Glomerular visceral epithelial cell (primary cell): ENCODE results near the gene PNMT.

Source experiments
- DNase-seq: peaks from one replicate; pipeline ENCODE4 v3.0.0-alpha.2; 2016; ENCODE audit errors: extremely low spot score

Gene PNMT

DNA sequence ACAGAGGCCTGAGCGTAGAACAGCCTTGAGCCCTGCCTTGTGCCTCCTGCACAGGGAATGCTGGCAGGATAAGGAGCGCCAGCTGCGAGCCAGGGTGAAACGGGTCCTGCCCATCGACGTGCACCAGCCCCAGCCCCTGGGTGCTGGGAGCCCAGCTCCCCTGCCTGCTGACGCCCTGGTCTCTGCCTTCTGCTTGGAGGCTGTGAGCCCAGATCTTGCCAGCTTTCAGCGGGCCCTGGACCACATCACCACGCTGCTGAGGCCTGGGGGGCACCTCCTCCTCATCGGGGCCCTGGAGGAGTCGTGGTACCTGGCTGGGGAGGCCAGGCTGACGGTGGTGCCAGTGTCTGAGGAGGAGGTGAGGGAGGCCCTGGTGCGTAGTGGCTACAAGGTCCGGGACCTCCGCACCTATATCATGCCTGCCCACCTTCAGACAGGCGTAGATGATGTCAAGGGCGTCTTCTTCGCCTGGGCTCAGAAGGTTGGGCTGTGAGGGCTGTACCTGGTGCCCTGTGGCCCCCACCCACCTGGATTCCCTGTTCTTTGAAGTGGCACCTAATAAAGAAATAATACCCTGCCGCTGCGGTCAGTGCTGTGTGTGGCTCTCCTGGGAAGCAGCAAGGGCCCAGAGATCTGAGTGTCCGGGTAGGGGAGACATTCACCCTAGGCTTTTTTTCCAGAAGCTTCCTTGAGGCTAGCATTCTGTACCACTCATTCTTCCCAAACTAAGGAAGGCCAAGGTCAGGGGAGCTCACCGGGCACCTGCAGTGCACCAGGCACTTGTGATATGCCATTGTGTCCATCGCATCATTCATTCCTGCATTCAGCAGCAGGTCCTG lies 1.9 kb downstream of the PNMT start:
- no peak for DNase-seq

- no peak for DNase-seq
These were observed 2.5 kb downstream of the PNMT start for GRCh38 chr17:39670746-39671145.

- no peak for DNase-seq
These were observed 3.6 kb downstream of the PNMT start for GRCh38 chr17:39671651-39672521.

DNA sequence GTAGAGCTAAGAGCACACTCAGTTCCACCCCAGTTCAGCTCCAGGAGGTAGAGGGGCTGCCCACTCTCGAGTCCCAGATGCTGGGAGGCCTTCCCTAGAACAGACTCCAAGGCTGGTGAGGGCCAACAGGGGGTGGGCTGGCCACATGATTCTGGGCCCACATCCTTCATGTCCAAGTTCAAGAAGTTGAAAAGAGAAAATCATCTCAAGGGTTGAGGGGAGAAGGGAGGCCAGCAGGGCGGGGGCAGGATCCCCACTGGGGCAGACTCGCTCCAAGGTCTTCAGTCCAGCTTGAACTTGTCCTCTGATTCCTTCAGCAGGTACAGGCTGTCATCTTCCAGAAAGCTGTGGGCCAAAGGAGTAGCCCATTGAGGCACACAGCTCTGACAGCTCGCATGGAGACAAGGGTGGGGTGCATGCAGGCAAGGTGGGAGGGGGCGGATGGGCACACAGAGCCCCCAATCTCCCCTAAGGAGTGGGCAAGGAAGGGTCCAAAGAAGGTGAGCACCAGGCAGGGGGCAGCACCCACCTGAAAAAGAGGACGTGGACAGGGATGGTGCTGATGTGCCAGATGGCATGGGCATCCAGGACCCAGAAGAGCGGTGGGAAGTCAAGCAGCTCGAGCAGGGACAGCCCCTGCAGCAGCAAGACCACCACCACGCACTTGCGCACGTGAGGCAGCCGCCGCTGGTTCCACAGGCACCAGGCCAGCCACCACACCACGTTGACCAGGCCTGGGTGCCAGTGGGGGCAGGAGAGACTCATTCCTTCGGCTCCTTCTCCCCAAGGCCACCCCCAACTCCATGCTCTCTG lies 4.5 kb downstream of the PNMT start:
- DNase-seq = no peak

DNA sequence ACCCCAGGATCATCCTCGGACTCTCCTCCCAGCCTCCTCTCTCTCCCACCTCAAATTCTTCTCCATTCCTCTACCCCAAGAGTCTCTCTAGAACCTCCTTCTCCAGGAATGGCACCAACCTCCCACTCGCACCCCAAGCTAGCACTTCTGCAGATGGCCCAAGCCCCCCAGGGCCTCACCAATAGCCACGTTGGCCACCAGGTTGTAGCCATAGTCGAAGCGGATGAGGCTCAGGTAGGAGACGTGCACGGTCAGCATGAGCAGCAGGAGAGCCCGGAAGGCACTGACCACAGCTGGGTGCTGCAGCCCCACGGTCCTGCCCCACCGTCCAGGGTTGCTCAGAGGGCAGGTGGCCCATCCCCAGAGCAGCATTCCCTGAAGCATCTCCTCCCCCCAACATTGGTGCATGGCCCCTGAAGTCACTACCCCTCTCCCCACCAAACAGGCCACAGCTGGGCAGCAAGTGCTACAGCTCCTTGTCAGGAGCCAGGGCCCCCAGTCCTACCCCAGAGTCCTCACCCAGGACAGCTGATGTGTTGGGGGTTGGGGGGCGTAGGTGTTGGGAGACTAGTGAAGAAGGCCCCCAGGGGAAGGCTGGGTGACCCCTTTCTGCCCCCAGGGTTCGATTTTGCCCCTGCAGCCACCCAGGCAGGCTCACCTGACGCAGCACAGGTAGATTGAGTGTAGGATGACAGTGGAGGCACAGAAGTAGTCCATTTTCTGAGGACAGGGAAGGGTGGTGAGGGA lies 5.3 kb downstream of the PNMT start:
- DNase-seq = no peak

- no peak for DNase-seq
These were observed 5.9 kb downstream of the PNMT start for GRCh38 chr17:39674179-39674578.

GRCh38 chr17:39674702-39675389 lies 6.6 kb downstream of the PNMT start:
- no peak for DNase-seq

GRCh38 chr17:39675390-39676082 lies 7.3 kb downstream of the PNMT start:
- DNase-seq = no peak

GRCh38 chr17:39676198-39676819 lies 8.1 kb downstream of the PNMT start:
- peak; percentile 39 for DNase-seq

DNA sequence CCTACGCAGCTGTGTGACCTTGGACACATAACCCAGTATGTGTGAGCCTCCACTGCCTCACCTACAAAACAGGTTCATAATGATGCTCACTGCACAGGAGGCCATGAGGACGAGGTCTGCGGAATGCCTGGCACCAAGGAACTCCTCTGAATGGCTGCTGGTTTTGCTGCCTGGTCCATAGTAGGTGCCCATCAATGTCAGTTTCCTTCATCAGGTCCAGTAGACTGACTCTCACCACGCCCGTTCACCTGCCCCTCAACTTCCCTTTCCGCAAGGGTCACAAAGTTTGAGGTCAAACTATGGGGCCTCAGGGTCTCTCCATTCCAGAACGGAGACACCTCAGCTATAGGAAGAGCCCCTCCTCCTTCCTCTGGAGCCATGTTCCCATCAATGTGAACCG lies 8.8 kb downstream of the PNMT start:
- no peak for DNase-seq

GRCh38 chr17:39677542-39678339 lies 9.5 kb downstream of the PNMT start:
- DNase-seq = no peak

DNA sequence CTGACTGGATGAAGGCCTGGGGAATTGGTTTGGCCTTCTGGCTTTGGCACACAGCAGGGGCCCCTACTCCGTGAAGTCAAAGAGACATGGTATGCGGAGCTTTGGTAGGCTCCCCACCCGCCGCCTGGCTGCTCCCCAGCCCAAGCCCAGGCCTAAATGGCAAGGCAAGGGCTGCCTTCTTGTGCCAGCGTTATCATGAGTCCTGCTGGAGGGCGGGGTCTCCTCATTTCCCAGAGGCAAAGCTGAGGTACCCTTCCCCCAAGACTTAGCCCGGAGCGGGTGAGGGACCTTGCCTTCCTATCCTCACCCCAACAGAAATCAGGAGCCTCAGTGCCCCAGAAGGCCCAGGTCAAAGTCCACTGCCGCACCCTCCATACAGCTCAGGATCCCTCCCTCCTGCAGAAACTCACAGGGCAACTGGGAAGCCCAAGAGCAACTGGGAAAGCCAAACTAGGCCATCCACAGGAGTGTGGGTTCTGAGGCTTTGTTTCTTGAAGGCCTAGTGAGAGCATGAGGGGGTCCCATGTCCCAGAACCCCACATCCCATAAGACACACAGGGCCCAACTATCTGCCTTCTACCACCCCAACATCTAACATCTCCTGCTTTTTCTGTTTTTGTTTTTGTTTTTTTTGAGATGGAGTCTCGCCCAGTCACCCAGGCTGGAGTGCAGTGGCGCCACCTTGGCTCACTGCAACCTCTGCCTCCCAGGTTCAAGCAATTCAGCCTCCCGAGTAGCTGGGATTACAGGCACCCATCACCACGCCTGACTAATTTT lies 10.3 kb downstream of the PNMT start:
- DNase-seq = no peak

DNA sequence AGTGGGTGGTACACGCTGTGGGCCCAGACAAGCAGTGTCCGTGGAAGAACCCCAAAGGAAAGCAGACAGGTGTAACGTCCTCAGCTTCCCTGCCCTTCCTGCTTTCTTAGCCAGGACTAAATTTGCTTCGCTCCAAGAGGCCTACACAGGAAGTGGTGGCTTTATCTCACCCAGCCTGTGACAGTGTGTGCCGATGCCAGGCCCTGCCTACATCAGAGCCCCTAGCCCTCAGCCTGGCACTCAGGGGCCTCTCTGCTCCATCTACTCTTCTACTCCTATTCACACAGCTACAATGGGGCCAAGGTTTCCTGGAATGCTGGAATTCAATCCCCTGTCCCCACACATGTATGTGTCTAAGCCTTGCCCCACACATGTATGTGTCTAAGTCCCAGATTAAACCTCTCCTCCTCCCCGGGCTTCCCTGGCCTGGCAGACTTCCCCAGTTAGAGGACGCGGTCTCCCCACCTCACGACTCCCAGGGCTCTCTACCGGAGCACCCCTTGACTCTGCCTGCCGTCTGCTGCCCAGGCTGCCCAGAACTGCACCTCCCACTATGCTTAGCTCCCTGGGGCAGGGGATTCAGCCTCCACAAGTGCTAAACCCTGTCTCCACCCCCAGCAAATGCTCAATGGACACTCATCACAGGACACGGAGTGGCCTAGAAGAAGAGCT lies 11.4 kb downstream of the PNMT start:
- DNase-seq = no peak

- DNase-seq = no peak
These were observed 15.2 kb downstream of the PNMT start for GRCh38 chr17:39683295-39683939.

DNA sequence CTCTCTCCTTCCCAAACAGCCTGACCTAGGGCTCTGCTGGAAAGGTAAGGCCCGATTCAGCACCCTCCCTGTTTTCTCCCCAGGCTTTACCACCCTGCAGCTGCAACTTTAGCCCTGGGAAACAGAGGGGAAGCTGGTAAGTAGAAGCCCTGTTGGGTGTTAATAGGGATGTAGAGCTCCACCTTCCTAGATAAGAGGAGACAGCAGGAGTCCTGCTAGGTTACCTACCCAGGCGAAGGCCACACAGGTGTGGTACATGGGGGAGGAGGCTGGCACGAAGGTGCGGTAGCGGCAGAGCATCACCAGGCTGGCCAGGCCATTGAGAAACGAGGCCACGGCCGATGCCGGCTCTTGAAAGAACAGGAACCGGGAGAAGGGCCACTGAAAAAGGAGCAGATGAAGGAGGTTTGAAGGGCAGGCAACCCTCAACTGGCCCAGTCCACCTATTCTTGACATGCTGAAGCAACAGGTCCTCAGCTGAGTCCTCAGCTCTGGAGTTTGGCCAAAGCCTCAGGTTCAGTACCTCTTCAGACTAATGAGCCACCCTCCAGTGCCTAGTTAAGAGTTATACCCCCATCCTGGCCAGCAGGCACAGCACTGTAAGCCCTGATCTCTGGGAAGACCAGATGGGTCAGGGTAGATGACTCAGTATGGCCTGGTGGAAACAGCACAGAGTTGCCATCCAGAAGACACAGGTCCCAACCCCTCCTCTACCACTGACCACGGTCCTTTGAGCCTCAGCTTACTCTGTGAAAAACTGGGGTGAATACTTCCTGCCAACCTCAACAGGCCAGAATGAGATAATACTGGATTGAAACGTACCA lies 16.3 kb downstream of the PNMT start:
- no peak for DNase-seq

GRCh38 chr17:39687101-39687545 lies 18.9 kb downstream of the PNMT start:
- DNase-seq = no peak
